ENCODE data around the gene VSTM4. TPM values are rescaled to one million over a fixed set of nuclear protein-coding genes. Genes with fewer than 3 reads are reported as not detected.

The VSTM4 gene, protein sequence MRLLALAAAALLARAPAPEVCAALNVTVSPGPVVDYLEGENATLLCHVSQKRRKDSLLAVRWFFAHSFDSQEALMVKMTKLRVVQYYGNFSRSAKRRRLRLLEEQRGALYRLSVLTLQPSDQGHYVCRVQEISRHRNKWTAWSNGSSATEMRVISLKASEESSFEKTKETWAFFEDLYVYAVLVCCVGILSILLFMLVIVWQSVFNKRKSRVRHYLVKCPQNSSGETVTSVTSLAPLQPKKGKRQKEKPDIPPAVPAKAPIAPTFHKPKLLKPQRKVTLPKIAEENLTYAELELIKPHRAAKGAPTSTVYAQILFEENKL
- total RNA-seq = 10 to 100 TPM in 3 of 4 donors, 1 to 10 TPM in 1; 10.0 to 21.4 (median 12.6) TPM

DNA sequence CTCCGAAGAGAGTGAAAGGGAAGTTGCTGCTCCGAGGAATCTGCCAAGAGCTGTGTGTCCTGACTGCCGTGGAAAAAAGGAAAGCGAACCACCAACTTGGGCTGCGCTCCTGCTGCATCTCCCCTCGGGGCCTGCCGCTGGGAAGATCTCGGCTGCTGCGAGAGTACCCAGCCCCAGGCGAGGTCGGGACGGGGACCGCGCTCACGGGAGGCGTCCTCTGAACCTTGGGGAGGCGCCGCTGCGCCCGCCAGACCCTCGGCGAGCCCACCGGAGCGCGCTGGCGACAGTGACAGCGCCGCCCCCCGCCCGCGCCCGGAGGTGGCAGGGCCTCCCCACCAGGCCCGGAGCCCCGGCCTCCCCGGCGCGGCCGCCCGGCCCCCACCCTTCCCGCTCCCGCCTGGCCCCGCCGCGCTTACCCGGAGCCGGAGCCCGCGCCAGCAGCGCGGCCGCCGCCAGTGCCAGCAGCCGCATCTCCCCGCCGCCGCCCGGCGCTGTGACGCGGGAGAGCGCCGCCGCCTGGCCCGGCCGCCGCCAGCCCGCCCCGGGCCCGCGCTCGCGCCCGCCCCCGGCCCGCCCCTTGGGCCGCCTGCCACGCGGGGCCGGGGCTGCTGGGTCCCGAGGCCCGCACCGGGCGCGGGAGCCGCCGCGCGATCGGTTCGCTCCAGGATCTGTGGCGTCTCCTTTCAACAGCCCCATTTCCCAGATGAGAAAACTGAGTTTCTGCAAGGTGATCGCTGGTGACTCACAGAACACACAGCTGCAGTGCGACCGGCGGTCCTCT lies at the start of gene VSTM4:
Gene VSTM4 (minus strand): TSS at position 508 of the 781 bp plus-strand sequence. CDS start 37 bp downstream, at position 471.
- Histone ChIP-seq H3K27ac (replicated peaks in 1 of 4) (peak within 1 kb of the TSS; percentile 77 to 88 (median 84)), H3K36me3 (no peaks in the 10 kb centered on the region), H3K4me1 (peaks cover 26 to 51% (median 44%) of the 10 kb centered on the region in 4 donors), H3K4me3 (peak within 1 kb of the TSS; percentile 61 to 88 (median 74)), H3K27me3 (no peaks in the 10 kb centered on the region), H3K9me3 (no peaks in the 10 kb centered on the region)
- TF ChIP-seq POLR2AphosphoS5 (IDR thresholded peaks at IDR 0.05) = no peak
- TF ChIP-seq POLR2A (IDR thresholded peaks at IDR 0.05; ENCODE audit: low read depth) = no peak
- TF ChIP-seq, protein P1, sequence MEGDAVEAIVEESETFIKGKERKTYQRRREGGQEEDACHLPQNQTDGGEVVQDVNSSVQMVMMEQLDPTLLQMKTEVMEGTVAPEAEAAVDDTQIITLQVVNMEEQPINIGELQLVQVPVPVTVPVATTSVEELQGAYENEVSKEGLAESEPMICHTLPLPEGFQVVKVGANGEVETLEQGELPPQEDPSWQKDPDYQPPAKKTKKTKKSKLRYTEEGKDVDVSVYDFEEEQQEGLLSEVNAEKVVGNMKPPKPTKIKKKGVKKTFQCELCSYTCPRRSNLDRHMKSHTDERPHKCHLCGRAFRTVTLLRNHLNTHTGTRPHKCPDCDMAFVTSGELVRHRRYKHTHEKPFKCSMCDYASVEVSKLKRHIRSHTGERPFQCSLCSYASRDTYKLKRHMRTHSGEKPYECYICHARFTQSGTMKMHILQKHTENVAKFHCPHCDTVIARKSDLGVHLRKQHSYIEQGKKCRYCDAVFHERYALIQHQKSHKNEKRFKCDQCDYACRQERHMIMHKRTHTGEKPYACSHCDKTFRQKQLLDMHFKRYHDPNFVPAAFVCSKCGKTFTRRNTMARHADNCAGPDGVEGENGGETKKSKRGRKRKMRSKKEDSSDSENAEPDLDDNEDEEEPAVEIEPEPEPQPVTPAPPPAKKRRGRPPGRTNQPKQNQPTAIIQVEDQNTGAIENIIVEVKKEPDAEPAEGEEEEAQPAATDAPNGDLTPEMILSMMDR (IDR thresholded peaks at IDR 0.05) = no peak
- TF ChIP-seq EP300 (IDR thresholded peaks at IDR 0.05) = no peak
- intact Hi-C loops (cut with DNase I) = no loop called here
- DNase-seq (ENCODE audit: extremely low spot score) = no peak
- 7% methylated on average over 9 of the region's 95 CpGs for WGBS

DNA sequence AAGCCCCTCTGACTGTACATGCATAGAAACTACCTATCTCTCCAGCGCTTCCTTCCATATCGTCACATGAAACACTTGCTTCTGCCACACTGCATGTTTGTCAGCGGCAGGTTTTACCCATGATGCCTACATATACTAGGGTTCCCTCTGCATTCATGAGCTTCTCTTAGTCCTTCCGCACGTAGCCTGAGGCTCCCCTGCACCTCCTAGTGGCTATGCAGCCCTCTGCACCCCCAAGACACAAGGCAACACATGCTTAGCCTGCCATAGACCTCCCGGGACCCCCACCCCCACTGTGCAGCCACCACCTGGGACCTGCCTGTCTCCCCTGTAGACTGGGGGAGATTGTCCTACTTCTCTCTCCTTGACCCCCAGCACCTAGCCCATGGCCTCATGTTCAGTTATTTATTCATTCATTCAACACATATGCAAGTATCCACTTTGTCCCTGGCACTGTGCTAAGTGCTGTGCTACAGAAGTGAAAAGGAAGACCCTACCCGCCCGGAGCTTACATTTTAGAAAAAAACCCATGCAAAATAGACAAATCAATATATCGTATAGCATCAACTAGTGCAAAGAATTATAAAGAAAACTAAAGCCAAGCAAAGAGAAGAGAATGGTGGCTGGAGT lies 49.4 kb upstream of the VSTM4 start:
- peaks cover 0 to 9% (median 3%) of the 10 kb centered on the region in 4 donors for H3K4me1 ChIP-seq
- no peak overlapping the region for H3K4me3 ChIP-seq
- 60% methylated on average over 9 of the region's 9 CpGs for WGBS
- TF ChIP-seq, protein P1 (IDR thresholded peaks at IDR 0.05) = peak; percentile 35 to 60 (median 38)
- TF ChIP-seq POLR2AphosphoS5 (IDR thresholded peaks at IDR 0.05) = no peak
- H3K36me3 ChIP-seq = peaks cover 0 to 27% (median 9%) of the 10 kb centered on the region in 4 donors
- H3K9me3 ChIP-seq = no peaks in the 10 kb centered on the region
- H3K27me3 ChIP-seq = no peaks in the 10 kb centered on the region
- intact Hi-C loops (cut with DNase I) = loop anchor here (10.0 kb wide), 1 partner anchor 180 kb away; no protein-coding TSS in a partner anchor
- DNase-seq (ENCODE audit: extremely low spot score) = no peak
- H3K27ac ChIP-seq (replicated peaks in 1 of 4) = no peak overlapping the region

DNA sequence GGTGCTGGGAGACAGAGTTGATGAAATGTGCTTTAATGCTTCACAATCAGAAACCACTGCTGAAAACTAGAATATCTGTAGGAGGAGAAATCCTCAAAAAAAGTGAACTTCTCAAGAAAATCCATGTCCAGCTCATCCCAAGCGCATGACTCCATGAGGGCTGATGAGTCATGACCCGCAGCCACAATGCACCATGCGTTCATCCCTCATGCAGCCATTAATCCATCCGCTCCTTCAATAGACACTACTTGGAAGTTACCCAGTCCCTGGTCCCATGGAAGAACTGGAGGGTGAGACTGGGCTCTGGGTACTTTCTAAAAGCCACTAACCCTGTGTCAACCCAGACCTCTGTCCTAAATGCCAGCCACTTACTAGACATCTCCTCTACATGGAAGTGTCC lies 48.4 kb upstream of the VSTM4 start:
- no peak for TF ChIP-seq EP300 (IDR thresholded peaks at IDR 0.05)
- TF ChIP-seq, protein P1 (IDR thresholded peaks at IDR 0.05) = no peak
- no peak for TF ChIP-seq POLR2A (IDR thresholded peaks at IDR 0.05; ENCODE audit: low read depth)
- TF ChIP-seq POLR2AphosphoS5 (IDR thresholded peaks at IDR 0.05) = no peak
- peaks cover 0 to 9% (median 3%) of the 10 kb centered on the region in 4 donors for H3K4me1 ChIP-seq
- H3K36me3 ChIP-seq = peaks cover 0 to 27% (median 9%) of the 10 kb centered on the region in 4 donors
- no peak overlapping the region for H3K4me3 ChIP-seq
- DNase-seq (ENCODE audit: extremely low spot score) = no peak
- intact Hi-C loops (cut with DNase I) = loop anchor here (10.0 kb wide), 1 partner anchor 179 kb away; no protein-coding TSS in a partner anchor
- H3K9me3 ChIP-seq = no peaks in the 10 kb centered on the region
- H3K27me3 ChIP-seq = no peaks in the 10 kb centered on the region
- no peak overlapping the region for H3K27ac ChIP-seq (replicated peaks in 1 of 4)
- WGBS = 98% methylated on average over 4 of the region's 4 CpGs

DNA sequence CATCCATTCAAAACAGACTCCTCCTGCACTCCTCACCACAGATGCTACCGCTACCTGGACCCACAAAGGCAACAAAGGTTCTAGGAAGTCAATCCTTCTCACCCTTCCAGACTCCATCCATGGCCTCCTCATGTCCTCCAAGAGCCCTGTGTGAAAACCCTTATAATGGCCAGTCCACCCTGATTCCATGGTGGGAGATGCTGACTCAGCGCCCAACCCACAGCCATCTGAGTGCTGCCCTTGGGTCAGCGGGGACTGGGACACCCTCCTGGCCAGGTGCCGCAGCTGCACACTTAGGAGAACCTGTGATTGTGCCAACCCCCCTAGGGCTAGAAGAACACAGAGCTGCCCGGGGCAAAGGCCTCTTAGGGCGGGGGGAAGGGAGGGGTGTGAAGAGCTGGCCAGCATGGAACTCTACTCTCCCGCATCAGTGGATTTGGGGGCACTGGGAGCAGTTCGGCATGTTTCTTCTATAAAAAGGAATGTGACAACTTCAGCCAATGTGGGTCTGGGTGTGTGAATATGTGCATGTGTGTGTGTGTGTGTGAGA lies 47.5 kb upstream of the VSTM4 start:
- WGBS = 86% methylated on average over 8 of the region's 8 CpGs

More for the DNA sequence above, 47.5 kb upstream of the VSTM4 start:
- Histone ChIP-seq H3K9me3 (no peaks in the 10 kb centered on the region), H3K4me1 (peaks cover 0 to 7% (median 3%) of the 10 kb centered on the region in 4 donors), H3K27me3 (no peaks in the 10 kb centered on the region), H3K4me3 (no peak overlapping the region), H3K36me3 (peaks cover 0 to 27% (median 9%) of the 10 kb centered on the region in 4 donors), H3K27ac (replicated peaks in 1 of 4) (no peak overlapping the region)
- TF ChIP-seq EP300 (IDR thresholded peaks at IDR 0.05) (no peak), POLR2AphosphoS5 (IDR thresholded peaks at IDR 0.05) (no peak), POLR2A (IDR thresholded peaks at IDR 0.05; ENCODE audit: low read depth) (no peak)
- intact Hi-C loops (cut with DNase I) = loop anchor here (10.0 kb wide), 1 partner anchor 178 kb away; no protein-coding TSS in a partner anchor
- no peak for DNase-seq (ENCODE audit: extremely low spot score)
